Neutrophil (primary cell): ENCODE measurements around the gene DOCK3.

Experiments
- H3K27ac ChIP-seq: fragments of 200-600 bp; sonication (generic); 2 replicates; pipeline ENCODE4 v1.5.1; 2016; ENCODE audit warnings: mild to moderate bottlenecking, moderate library complexity
- H3K27me3 ChIP-seq: fragments of 200-600 bp; sonication (generic); 2 replicates; pipeline ENCODE4 v1.6.0; 2016; ENCODE audit warnings: mild to moderate bottlenecking
- H3K36me3 ChIP-seq: fragments of 200-600 bp; sonication (generic); 2 replicates; pipeline ENCODE4 v1.5.1; 2017
- H3K4me1 ChIP-seq, 2 experiments: fragments of 200-600 bp in 1 of 2; sonication (generic) in 1 of 2; 1 replicate in 1 of 2; 2 replicates in 1 of 2; pipeline versions ENCODE4 v1.5.1 to v1.6.1; 2013 to 2016; ENCODE audit warnings: low read depth in 1 of 2, low read length in 1 of 2, mild to moderate bottlenecking in 1 of 2, moderate library complexity in 1 of 2; ENCODE audit not compliant: control insufficient read depth in 1 of 2, insufficient read depth in 1 of 2
- H3K4me3 ChIP-seq, 2 experiments: fragments of 200-600 bp in 1 of 2; sonication (generic) in 1 of 2; 1 replicate in 1 of 2; 2 replicates in 1 of 2; pipeline ENCODE4 v1.5.1; 2013 to 2016; ENCODE audit warnings: low read depth in 1 of 2, low read length in 1 of 2, mild to moderate bottlenecking in 1 of 2, moderate library complexity in 1 of 2
- H3K9me3 ChIP-seq: fragments of 200-600 bp; sonication (generic); 2 replicates; pipeline ENCODE4 v1.5.1; 2016
- TF ChIP-seq, protein P1 (sequence below): fragments of 200-600 bp; sonication (generic); IDR thresholded peaks from 2 replicates; pipeline ENCODE4 v1.5.1; 2016; ENCODE audit warnings: antibody characterized with exemption

DOCK3 gene

DNA sequence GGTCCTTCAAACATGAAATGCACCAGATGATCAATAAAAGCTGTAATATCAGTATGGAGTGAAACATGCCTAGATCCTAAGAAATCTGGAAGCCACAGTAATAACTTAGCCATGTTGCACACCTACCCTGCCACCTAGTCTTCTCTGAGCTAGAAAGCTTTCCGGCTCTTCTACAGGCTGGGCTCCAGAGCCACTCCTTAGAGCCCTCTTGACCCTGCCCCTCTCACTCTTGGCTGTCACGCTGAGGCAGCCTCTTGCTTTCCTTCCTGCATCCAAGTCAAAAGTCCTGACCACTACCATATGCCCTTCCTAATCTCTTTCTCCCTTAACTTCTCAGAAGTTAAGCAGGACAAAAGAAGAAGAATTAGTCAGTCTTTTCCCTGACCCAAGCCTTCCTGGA lies 734.1 kb downstream of the DOCK3 start:
- H3K27ac ChIP-seq = no peak overlapping the region
- H3K4me1 ChIP-seq = no peaks in the 10 kb centered on the region
- no peak overlapping the region for H3K4me3 ChIP-seq
- H3K27me3 ChIP-seq = no peaks in the 10 kb centered on the region
- TF ChIP-seq, protein P1, sequence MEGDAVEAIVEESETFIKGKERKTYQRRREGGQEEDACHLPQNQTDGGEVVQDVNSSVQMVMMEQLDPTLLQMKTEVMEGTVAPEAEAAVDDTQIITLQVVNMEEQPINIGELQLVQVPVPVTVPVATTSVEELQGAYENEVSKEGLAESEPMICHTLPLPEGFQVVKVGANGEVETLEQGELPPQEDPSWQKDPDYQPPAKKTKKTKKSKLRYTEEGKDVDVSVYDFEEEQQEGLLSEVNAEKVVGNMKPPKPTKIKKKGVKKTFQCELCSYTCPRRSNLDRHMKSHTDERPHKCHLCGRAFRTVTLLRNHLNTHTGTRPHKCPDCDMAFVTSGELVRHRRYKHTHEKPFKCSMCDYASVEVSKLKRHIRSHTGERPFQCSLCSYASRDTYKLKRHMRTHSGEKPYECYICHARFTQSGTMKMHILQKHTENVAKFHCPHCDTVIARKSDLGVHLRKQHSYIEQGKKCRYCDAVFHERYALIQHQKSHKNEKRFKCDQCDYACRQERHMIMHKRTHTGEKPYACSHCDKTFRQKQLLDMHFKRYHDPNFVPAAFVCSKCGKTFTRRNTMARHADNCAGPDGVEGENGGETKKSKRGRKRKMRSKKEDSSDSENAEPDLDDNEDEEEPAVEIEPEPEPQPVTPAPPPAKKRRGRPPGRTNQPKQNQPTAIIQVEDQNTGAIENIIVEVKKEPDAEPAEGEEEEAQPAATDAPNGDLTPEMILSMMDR = no peak
- H3K36me3 ChIP-seq = peaks cover 49% of the 10 kb centered on the region
- no peaks in the 10 kb centered on the region for H3K9me3 ChIP-seq

DNA sequence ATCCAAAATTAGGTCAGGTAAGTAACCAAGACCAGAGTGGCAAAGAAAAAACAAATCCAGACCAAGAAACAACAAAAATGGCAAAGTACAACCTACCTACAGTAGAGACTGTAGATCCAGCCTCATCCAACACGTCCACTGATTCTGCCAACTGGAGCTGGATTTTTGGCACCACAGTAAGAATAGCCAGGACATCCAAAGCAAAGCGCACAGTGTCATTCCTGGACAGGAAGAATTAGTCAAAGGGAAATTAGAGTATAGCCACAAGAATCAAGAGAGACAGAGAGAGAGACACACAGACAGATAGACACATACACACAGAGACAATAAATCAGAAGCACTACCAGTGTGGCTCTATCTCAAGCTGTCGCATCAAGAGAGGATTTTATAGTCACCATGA lies 747.5 kb downstream of the DOCK3 start:
- Histone ChIP-seq H3K4me3 (no peak overlapping the region), H3K36me3 (peaks cover 43% of the 10 kb centered on the region), H3K27ac (no peak overlapping the region), H3K9me3 (no peaks in the 10 kb centered on the region), H3K4me1 (no peaks in the 10 kb centered on the region), H3K27me3 (no peaks in the 10 kb centered on the region)
- TF ChIP-seq, protein P1 = no peak

DNA sequence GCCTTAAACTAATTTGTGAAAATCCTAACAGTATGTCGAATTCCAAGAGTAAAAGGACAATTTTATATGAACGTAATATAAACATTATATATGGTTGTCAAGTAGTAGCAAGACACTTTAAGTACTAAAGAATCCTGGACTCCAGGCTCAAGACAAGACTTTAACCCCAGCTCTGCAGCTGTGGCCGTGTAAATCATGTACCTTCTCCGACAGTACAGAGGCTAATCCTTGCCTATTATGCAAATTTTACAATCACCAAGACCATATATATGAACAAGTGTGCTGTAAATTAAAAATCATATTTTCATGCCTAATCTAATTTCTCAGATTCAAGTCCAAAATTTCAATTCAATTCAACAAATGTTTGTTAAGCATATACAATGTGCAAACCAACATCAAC lies 752.2 kb downstream of the DOCK3 start:
- TF ChIP-seq, protein P1 = no peak
- no peaks in the 10 kb centered on the region for H3K27me3 ChIP-seq
- H3K27ac ChIP-seq = no peak overlapping the region
- peaks cover 31% of the 10 kb centered on the region for H3K36me3 ChIP-seq
- H3K4me3 ChIP-seq = no peak overlapping the region
- no peaks in the 10 kb centered on the region for H3K4me1 ChIP-seq
- H3K9me3 ChIP-seq = no peaks in the 10 kb centered on the region

DNA sequence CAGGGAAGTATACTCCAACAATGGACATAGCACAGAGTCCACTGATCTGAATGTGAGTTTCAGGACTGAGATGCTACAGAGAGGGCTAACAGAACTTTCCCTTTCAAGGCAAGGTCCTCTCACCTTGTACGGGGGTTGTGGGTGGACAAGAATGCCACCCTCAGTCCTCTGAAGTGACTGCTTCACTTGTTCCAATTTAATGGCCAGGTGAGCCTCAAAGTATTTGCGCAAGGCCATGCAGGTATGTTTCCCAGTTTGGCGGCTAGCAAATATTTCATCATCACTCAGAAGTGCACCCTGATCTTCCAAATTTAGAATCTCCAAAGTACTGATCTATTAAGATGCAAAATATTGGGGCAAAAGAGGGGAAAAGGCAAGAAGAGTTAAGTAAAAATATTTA lies 754.4 kb downstream of the DOCK3 start:
- no peaks in the 10 kb centered on the region for H3K9me3 ChIP-seq
- H3K36me3 ChIP-seq = peaks cover 41% of the 10 kb centered on the region
- TF ChIP-seq, protein P1 = no peak
- no peak overlapping the region for H3K4me3 ChIP-seq
- no peaks in the 10 kb centered on the region for H3K27me3 ChIP-seq
- H3K27ac ChIP-seq = no peak overlapping the region
- no peaks in the 10 kb centered on the region for H3K4me1 ChIP-seq
